H1 (cell line): ENCODE results near the gene LDLRAD3.

Experiments
- GTF2F1 ChIP-seq: IDR thresholded peaks from 2 replicates; pipeline ENCODE4 v1.6.1; 2012; ENCODE audit warnings: low read depth, low read length, improper control_type of control experiment, borderline replicate concordance
- JUN ChIP-seq: IDR thresholded peaks from 2 replicates; pipeline ENCODE4 v1.6.1; 2011; ENCODE audit warnings: low read depth, mild to moderate bottlenecking, improper control_type of control experiment, low read length
- USF2 ChIP-seq: IDR thresholded peaks from 2 replicates; pipeline ENCODE4 v1.6.1; 2011; ENCODE audit warnings: low read length, improper control_type of control experiment

DNA sequence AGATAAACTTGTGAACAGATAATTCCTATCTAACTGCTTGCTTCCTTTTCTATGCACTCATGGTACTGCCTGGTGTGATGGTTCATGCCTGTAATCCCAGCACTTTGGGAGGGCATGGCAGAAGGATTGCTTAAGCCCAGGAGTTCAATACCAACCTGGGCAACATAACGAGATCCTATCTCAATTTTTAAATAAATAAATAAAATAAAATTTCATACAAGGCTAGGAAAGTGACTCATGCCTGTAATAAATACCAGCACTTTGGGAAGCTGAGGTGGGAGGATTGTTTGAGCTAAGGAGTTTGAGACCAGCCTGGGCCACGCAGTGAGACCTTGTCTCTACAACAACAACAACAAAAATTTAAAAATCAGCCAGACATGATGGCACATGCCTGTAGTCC is 178.8 kb downstream of the LDLRAD3 start:
- no peak for TF ChIP-seq JUN
- TF ChIP-seq GTF2F1 = no peak
- no peak for TF ChIP-seq USF2
